HepG2 (cell line): ENCODE measurements around the gene IGSF21. TPM values are rescaled to one million over a fixed set of nuclear protein-coding genes. Genes with fewer than 3 reads are reported as not detected.

Experiments
- ATAC-seq: fragments of 200-7000 bp; cut with Tn5 transposase; 3 replicates; pipeline ENCODE4 v1.9.1; 2020; ENCODE audit warnings: mild to moderate bottlenecking, moderate library complexity
- BruUV-seq: library from RNA; stranded (reverse); fragments of 400-500 nt; replicated peaks from 2 replicates; lab custom pipeline; 2021; lab: Mats Ljungman, UMichigan
- CTCF ChIA-PET: fragments of 300-600 bp; formaldehyde crosslinking; extraction: SDS; loops from one replicate; lab custom pipeline; 2021; ENCODE audit warnings: low total read pairs, inconsistent platforms, low intra/inter-chr PET ratio; lab: Yijun Ruan, JAX
- POLR2A ChIA-PET: fragments of 350-600 bp; sonication (Branson Sonifier 250); formaldehyde crosslinking; loops from one replicate; lab custom pipeline; 2020; ENCODE audit warnings: antibody characterized with exemption, inconsistent platforms; lab: Yijun Ruan, JAX
- DNase-seq: peaks from one replicate; pipeline ENCODE4 v3.0.0-alpha.2; 2015; ENCODE audit warnings: low spot score
- FAIRE-seq: peaks from 3 replicates; lab custom pipeline; 2011; peaks lifted over from hg19 to GRCh38; lab: Jason Lieb, UNC
- H2AFZ ChIP-seq: one replicate; pipeline ENCODE4 v1.6.1; 2011; ENCODE audit warnings: low read length, inconsistent platforms
- H3K27ac ChIP-seq: fragments of 300-600 bp; 3 replicates; pipeline ENCODE4 v1.8.0; 2011; ENCODE audit warnings: mixed run types, mild to moderate bottlenecking, mixed read lengths, low read length, inconsistent platforms; ENCODE audit not compliant: insufficient read depth; ENCODE audit errors: extremely low read length
- H3K27me3 ChIP-seq, 2 experiments: fragments of 200-600 bp in 1 of 2; 2 replicates in 1 of 2; 3 replicates in 1 of 2; pipeline versions ENCODE4 v1.6.0 to v1.8.0; 2011; ENCODE audit warnings: low read length in 2 of 2, mild to moderate bottlenecking in 2 of 2, moderate library complexity in 2 of 2, inconsistent platforms in 1 of 2; ENCODE audit not compliant: insufficient read depth in 2 of 2, control insufficient read depth in 1 of 2
- H3K36me3 ChIP-seq, 2 experiments: fragments of 200-600 bp in 1 of 2; replicated peaks in 1 of 2; 2 replicates in 1 of 2; 3 replicates in 1 of 2; pipeline versions ENCODE4 v1.5.1 to v1.8.0; 2011; ENCODE audit warnings: low read length in 2 of 2, inconsistent platforms in 1 of 2; ENCODE audit not compliant: insufficient read depth in 2 of 2, control insufficient read depth in 1 of 2
- H3K4me1 ChIP-seq: 2 replicates; pipeline ENCODE4 v1.5.1; 2012; ENCODE audit warnings: low read length, inconsistent platforms; ENCODE audit not compliant: insufficient read depth
- H3K4me2 ChIP-seq: 2 replicates; pipeline ENCODE4 v1.6.0; 2011; ENCODE audit warnings: low read depth, low read length, inconsistent platforms
- H3K4me3 ChIP-seq, 3 experiments: fragments of 200-600 bp in 1 of 3; sonication (generic), shearing (Covaris generic) in 1 of 3; replicated peaks in 1 of 3; 2 replicates each; pipeline ENCODE4 v1.5.1; 2011 to 2016; ENCODE audit warnings: low read length in 3 of 3, inconsistent platforms in 2 of 3, low read depth in 2 of 3, mild to moderate bottlenecking in 2 of 3, control low read depth in 1 of 3, mixed read lengths in 1 of 3; ENCODE audit not compliant: insufficient read depth in 1 of 3
- H3K79me2 ChIP-seq: one replicate; pipeline ENCODE4 v1.6.1; 2011; ENCODE audit warnings: low read length, inconsistent platforms; ENCODE audit not compliant: insufficient read depth
- H3K9ac ChIP-seq: 2 replicates; pipeline ENCODE4 v1.6.0; 2011; ENCODE audit warnings: mild to moderate bottlenecking, low read depth, low read length, inconsistent platforms; ENCODE audit not compliant: insufficient read depth
- H3K9me3 ChIP-seq: 2 replicates; pipeline ENCODE4 v1.5.1; 2012; ENCODE audit warnings: mild to moderate bottlenecking, low read length
- H4K20me1 ChIP-seq: 2 replicates; pipeline ENCODE4 v1.6.0; 2011; ENCODE audit warnings: inconsistent platforms, mild to moderate bottlenecking, low read length, moderate library complexity; ENCODE audit not compliant: insufficient read depth
- BCL6 ChIP-seq: IDR thresholded peaks from 2 replicates; pipeline ENCODE4 v1.6.1; 2016; ENCODE audit warnings: missing genetic modification reagents, missing compliant biosample characterization
- CENPT ChIP-seq: sonication (generic); formaldehyde crosslinking; IDR thresholded peaks from 2 replicates; pipeline ENCODE4 v1.8.0; 2022; ENCODE audit warnings: low read depth, mild to moderate bottlenecking, moderate library complexity, missing genetic modification reagents
- TEAD2 ChIP-seq: sonication (generic); formaldehyde crosslinking; IDR thresholded peaks from 2 replicates; pipeline ENCODE4 v1.9.0; 2021; ENCODE audit warnings: missing genetic modification reagents
- YEATS4 ChIP-seq: sonication (generic); formaldehyde crosslinking; IDR thresholded peaks from 2 replicates; pipeline ENCODE4 v1.4.0; 2020; ENCODE audit warnings: missing genetic modification reagents, borderline replicate concordance
- ZMYM3 ChIP-seq: sonication (generic); formaldehyde crosslinking; IDR thresholded peaks from 2 replicates; pipeline ENCODE4 v1.5.1; 2020; ENCODE audit warnings: mild to moderate bottlenecking, missing genetic modification reagents
- ZNF136 ChIP-seq: sonication (generic); formaldehyde crosslinking; IDR thresholded peaks from 2 replicates; pipeline ENCODE4 v1.8.1; 2022; ENCODE audit warnings: low read depth, mild to moderate bottlenecking, moderate library complexity, missing genetic modification reagents
- ZNF160 ChIP-seq: sonication (generic); formaldehyde crosslinking; IDR thresholded peaks from 2 replicates; pipeline ENCODE4 v1.8.0; 2022; ENCODE audit warnings: mild to moderate bottlenecking, inconsistent platforms, missing genetic modification reagents
- ZNF337 ChIP-seq: sonication (generic); formaldehyde crosslinking; IDR thresholded peaks from 2 replicates; pipeline ENCODE4 v1.5.1; 2020; ENCODE audit warnings: missing genetic modification reagents, low read depth, mild to moderate bottlenecking, borderline replicate concordance
- ZNF629 ChIP-seq: sonication (generic); formaldehyde crosslinking; conservative IDR thresholded peaks from 2 replicates; pipeline ENCODE4 v1.5.0; 2020; ENCODE audit warnings: missing genetic modification reagents
- ZNF737 ChIP-seq: sonication (generic); formaldehyde crosslinking; IDR thresholded peaks from 2 replicates; pipeline ENCODE4 v1.5.0; 2020; ENCODE audit warnings: missing genetic modification reagents, mild to moderate bottlenecking, borderline replicate concordance
- ZNF749 ChIP-seq: sonication (generic); formaldehyde crosslinking; IDR thresholded peaks from 2 replicates; pipeline ENCODE4 v1.8.0; 2022; ENCODE audit warnings: mild to moderate bottlenecking, missing genetic modification reagents, moderate library complexity, borderline replicate concordance
- ZNF768 ChIP-seq: sonication (generic); formaldehyde crosslinking; IDR thresholded peaks from 2 replicates; pipeline ENCODE4 v1.4.0; 2020; ENCODE audit warnings: missing genetic modification reagents
- WGBS: methylation state at CpG from one replicate; pipeline ENCODE4 v1.1.6; 2017; ENCODE audit warnings: low lambda C conversion rate; 5-methylcytosine and 5-hydroxymethylcytosine counted together
- in situ Hi-C: cut with HindIII; loops from 2 replicates; pipeline ENCODE4 v1.10.0; 2017; ENCODE audit warnings: low pct_unique_long_range_greater_than_20kb; ENCODE audit not compliant: extremely low pct_ligation_motif_present
- intact Hi-C: fragments of 100-400 bp; cut with micrococcal nuclease; formaldehyde crosslinking; loops from one replicate; pipeline ENCODE4 v1.10.0; 2022; ENCODE audit not compliant: unreplicated experiment
- polyA plus RNA-seq, 8 experiments: library from polyadenylated mRNA; depleted of rRNA in 3 of 8; stranded (reverse) in 7 of 8; unstranded in 1 of 8; fragments of >200 nt; fragmentation: Illumina TruSeq in 4 of 8; extraction: Trizol in 4 of 8; gene quantifications; 2 replicates each; pipeline versions ENCODE4 v1.2.1 to v1.2.3, GENCODE V29; 2011 to 2016; ENCODE audit warnings: low read depth in 4 of 8, missing spikeins in 1 of 8, mixed read lengths in 1 of 8; ENCODE audit not compliant: insufficient read depth in 1 of 8
- total RNA-seq, 5 experiments: library from RNA; depleted of rRNA; stranded (reverse); fragments of >200 nt; fragmentation: Illumina TruSeq; extraction: Trizol; gene quantifications; 2 replicates each; pipeline ENCODE4 v1.2.3, GENCODE V29; 2016; ENCODE audit warnings: low read depth in 1 of 5
- TF ChIP-seq, protein P1 (sequence below): sonication (generic); formaldehyde crosslinking; IDR thresholded peaks from 2 replicates; pipeline ENCODE4 v1.4.0; 2020; ENCODE audit warnings: missing genetic modification reagents
- TF ChIP-seq, protein P2 (sequence below): sonication (generic); formaldehyde crosslinking; IDR thresholded peaks from 2 replicates; pipeline ENCODE4 v1.4.0; 2020; ENCODE audit warnings: missing genetic modification reagents, borderline replicate concordance

The IGSF21 gene
- total and polyA plus RNA-seq, 2 of the 13 experiments (the other 11 are each of a cell fraction or from before 2014, with no cell fraction given) = not detected

DNA sequence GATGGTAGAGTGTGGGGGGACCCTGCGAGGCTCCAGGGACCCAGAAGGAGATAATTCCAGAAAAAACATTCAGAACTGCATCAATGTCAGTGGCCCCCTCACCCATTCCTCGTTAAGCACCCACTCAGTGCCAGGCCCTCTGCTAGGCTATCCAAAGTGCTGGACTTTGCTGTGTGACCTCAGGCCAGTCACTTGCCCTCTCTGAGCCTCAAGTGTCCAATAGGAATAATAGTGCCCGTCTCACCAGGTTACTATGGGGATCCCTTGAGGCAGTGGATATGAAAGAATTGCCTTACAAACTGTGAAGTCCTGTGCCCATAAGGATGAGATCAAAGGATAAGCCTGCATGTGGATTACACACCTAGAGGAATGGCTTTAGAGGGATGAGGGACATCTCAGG, 83.4 kb downstream of the IGSF21 start:
- in situ Hi-C loops = no loop called here
- H3K27me3 ChIP-seq = peaks cover 1 to 44% of the 10 kb centered on the region in 2 experiments; a peak in 3 of 5 replicates
- FAIRE-seq = no peak

DNA sequence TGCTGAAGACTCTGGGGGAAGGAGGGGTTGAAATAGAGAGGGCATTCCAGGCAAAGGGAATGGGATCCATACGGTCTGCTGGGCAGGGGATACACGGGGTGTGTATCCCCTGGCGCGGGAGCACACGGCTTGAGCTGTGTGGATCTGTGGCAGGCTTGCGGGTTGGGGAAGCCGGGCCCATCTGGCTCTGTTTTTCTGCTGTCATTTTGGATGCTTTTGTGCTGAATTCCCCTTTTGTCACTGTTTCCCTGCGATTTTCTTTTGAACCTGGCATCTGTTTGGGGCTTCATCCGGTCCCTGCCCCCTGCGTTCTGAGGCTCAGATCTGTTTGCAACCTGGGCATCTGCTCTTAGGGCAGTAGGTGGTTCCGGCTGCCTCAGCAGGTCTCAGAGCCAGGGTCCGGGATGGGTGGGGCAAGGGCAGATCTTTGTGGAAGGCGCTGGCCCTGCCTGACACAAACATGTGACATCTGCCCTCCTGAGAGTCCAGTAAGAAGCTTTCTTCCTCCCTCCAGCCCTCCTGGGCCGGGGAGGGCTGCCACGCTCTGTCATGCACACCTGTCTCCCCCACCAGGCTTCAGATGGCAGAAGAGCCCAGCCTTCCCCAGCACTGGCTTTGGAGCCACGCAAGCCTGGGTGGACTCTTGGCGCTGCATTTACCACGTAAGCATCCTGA, 84.0 kb downstream of the IGSF21 start:
- 9% methylated on average over 12 of the region's 18 CpGs for WGBS
- Histone ChIP-seq H3K79me2 (no peaks in the 10 kb centered on the region), H2AFZ (no peak overlapping the region), H3K27me3 (peaks cover 2 to 49% of the 10 kb centered on the region in 2 experiments; a peak in 4 of 5 replicates), H3K4me1 (no peaks in the 10 kb centered on the region), H3K9me3 (no peaks in the 10 kb centered on the region), H3K4me3 (no peak overlapping the region), H3K9ac (no peak overlapping the region), H3K36me3 (no peaks in the 10 kb centered on the region), H3K4me2 (no peak overlapping the region), H3K27ac (no peak overlapping the region), H4K20me1 (no peaks in the 10 kb centered on the region)
- intact Hi-C loops (no loop called here), in situ Hi-C loops (no loop called here)
- POLR2A ChIA-PET = no interaction called here
- CTCF ChIA-PET = no interaction called here
- no peak for FAIRE-seq
- DNase-seq = no peak
- no peak for ATAC-seq
- BruUV-seq = no TSS peak
- TF ChIP-seq BCL6 (CRISPR knock-in tag) (no peak), YEATS4 (CRISPR knock-in tag) (no peak), ZNF629 (no peak), ZNF737 (no peak), ZNF136 (CRISPR knock-in tag) (no peak), ZNF160 (CRISPR knock-in tag) (no peak), ZNF749 (no peak), ZNF337 (CRISPR knock-in tag) (no peak), CENPT (CRISPR knock-in tag) (no peak)
- TF ChIP-seq, protein P1, sequence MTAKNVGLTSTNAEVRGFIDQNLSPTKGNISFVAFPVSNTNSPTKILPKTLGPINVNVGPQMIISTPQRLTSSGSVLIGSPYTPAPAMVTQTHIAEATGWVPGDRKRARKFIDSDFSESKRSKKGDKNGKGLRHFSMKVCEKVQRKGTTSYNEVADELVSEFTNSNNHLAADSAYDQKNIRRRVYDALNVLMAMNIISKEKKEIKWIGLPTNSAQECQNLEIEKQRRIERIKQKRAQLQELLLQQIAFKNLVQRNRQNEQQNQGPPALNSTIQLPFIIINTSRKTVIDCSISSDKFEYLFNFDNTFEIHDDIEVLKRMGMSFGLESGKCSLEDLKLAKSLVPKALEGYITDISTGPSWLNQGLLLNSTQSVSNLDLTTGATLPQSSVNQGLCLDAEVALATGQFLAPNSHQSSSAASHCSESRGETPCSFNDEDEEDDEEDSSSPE = no peak
- TF ChIP-seq, protein P2, sequence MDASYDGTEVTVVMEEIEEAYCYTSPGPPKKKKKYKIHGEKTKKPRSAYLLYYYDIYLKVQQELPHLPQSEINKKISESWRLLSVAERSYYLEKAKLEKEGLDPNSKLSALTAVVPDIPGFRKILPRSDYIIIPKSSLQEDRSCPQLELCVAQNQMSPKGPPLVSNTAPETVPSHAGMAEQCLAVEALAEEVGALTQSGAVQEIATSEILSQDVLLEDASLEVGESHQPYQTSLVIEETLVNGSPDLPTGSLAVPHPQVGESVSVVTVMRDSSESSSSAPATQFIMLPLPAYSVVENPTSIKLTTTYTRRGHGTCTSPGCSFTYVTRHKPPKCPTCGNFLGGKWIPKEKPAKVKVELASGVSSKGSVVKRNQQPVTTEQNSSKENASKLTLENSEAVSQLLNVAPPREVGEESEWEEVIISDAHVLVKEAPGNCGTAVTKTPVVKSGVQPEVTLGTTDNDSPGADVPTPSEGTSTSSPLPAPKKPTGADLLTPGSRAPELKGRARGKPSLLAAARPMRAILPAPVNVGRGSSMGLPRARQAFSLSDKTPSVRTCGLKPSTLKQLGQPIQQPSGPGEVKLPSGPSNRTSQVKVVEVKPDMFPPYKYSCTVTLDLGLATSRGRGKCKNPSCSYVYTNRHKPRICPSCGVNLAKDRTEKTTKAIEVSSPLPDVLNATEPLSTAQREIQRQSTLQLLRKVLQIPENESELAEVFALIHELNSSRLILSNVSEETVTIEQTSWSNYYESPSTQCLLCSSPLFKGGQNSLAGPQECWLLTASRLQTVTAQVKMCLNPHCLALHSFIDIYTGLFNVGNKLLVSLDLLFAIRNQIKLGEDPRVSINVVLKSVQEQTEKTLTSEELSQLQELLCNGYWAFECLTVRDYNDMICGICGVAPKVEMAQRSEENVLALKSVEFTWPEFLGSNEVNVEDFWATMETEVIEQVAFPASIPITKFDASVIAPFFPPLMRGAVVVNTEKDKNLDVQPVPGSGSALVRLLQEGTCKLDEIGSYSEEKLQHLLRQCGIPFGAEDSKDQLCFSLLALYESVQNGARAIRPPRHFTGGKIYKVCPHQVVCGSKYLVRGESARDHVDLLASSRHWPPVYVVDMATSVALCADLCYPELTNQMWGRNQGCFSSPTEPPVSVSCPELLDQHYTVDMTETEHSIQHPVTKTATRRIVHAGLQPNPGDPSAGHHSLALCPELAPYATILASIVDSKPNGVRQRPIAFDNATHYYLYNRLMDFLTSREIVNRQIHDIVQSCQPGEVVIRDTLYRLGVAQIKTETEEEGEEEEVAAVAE = no peak

More for the DNA sequence above, 83.4 kb downstream of the IGSF21 start:
- Histone ChIP-seq H3K9me3 (no peaks in the 10 kb centered on the region), H4K20me1 (no peaks in the 10 kb centered on the region), H3K4me2 (no peak overlapping the region), H3K36me3 (no peaks in the 10 kb centered on the region)
- ATAC-seq (no peak), DNase-seq (no peak)
- CTCF ChIA-PET = no interaction called here
- 0% methylated on average over 2 of the region's 3 CpGs for WGBS
- no TSS peak for BruUV-seq
- TF ChIP-seq ZNF768 (CRISPR knock-in tag) = peak; percentile 84
- 0 out of 2 replicates have a peak, but pooled peaks have one; percentile 25 for TF ChIP-seq ZMYM3
- no peak for TF ChIP-seq TEAD2
- TF ChIP-seq, all 625 proteins: peak for 2
- intact Hi-C loops = no loop called here
- POLR2A ChIA-PET = no interaction called here
- no peak overlapping the region for H3K27ac ChIP-seq
- H3K9ac ChIP-seq = no peak overlapping the region
- H3K79me2 ChIP-seq = no peaks in the 10 kb centered on the region
- no peak overlapping the region for H2AFZ ChIP-seq
- no peaks in the 10 kb centered on the region for H3K4me1 ChIP-seq
- H3K4me3 ChIP-seq = no peak overlapping the region
